Activated T-cell treated with anti-CD3 and anti-CD28 coated beads for 4 hours (primary cell): ENCODE results near the gene LSM4.
"Not testable (repeated sequence)": the region's sequence is repeated elsewhere in the genome, so short reads cannot be mapped to it uniquely, and the experiment has no call there.

ENCODE experiments used
- DNase-seq: peaks from one replicate; pipeline ENCODE4 v3.0.0-alpha.2; 2020

Gene LSM4

DNA sequence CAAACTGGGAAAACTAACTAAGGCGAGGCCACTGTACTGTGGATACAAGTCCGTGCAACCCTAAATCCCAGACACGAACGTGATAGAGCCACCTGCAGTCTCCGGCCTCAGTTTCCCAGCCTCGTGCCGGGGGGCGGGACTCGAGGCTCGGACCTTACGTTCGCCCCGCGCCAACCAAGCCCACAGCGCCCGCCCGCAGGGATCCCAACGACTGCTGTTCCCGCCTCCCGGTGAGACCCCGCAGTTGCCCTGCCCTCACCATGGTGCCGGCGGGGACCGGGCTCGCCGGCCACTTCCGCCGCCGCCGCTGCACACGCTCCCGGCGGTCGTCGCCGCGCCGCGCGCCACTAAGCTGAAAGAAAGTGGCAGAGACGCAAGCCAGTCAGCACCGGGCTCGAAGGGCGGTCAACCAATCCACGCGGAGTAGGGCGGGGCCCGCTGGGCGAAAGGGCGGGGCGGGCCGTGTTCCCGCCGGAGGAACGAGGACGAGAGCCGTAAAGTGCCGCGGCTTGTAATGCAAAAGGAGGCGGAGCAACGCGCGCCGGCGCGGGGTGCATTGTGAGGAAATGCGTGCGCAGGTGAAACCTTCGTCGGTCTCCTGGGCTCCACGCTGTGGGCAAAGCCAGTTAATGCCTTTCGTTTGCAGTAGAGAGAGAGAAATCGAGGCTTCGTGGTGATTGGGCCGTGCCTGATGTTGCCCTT lies at the start of gene LSM4:
Gene LSM4, minus strand, starts transcription at position 318 of the 702 bp plus-strand sequence. Its CDS starts 56 bp downstream, at position 262.
- DNase-seq = peak; percentile 98

- no peak for DNase-seq
These were observed 45.8 kb upstream of the LSM4 start for GRCh38 chr19:18368504-18369222.

GRCh38 chr19:18366021-18366435 lies 43.2 kb upstream of the LSM4 start:
- no peak for DNase-seq

- no peak for DNase-seq
These were observed 42.1 kb upstream of the LSM4 start for GRCh38 chr19:18364826-18365528.

GRCh38 chr19:18364277-18364825 lies 41.5 kb upstream of the LSM4 start:
- DNase-seq = not testable (repeated sequence)

- DNase-seq = no peak
These were observed 40.9 kb upstream of the LSM4 start for GRCh38 chr19:18363787-18364186.

DNA sequence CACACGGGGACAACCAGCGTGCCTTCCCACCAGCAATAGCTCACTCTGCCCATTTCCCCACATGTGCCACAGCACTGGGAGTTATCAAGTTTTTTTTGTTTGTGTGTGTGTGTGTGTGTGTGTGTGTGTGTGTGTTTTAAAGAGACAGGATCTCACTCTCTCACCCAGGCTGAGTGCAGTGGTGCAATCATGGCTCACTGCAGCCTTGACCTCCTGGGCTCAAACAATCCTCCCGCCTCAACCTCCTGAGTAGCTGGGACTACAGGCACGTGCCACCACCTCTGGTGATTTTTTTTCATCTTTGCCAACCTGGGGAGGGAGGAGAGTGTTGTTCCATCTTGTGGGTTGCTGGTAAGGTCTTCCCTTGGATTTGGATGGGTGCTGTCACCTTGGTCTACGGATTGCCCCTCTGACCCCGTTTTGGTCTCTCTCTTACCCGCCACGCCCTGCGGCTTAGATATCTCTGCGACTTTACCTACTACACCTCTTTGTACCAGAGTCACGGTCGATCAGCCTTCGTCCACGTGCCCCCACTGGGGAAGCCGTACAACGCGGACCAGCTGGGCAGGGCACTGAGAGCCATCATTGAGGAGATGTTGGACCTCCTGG lies 40.2 kb upstream of the LSM4 start:
- no peak for DNase-seq

- DNase-seq = no peak
These were observed 38.8 kb upstream of the LSM4 start for GRCh38 chr19:18361646-18362045.

DNA sequence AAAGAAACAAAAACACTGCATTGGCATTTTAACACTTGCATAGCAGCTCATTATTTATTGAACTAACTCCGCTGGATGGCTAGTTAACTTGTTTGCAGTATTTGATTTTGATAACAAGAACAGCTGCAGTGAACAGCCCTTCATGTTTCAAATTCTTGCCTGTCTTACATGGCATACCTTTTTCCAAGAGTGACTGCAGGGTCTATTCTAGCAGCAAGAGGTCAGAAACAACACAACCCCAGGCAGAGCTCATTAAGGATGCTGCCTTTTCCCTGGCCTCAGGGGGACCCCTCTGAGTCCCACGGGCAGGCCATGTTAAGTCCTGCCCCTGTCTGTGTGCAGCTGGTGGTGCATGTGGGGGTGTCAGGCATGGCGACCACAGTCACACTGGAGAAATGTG lies 34.2 kb upstream of the LSM4 start:
- DNase-seq = no peak

GRCh38 chr19:18354743-18355142 lies 31.9 kb upstream of the LSM4 start:
- not testable (repeated sequence) for DNase-seq

GRCh38 chr19:18353378-18354005 lies 30.6 kb upstream of the LSM4 start:
- DNase-seq = no peak

- no peak for DNase-seq
These were observed 28.7 kb upstream of the LSM4 start for GRCh38 chr19:18351544-18351943.

- no peak for DNase-seq
These were observed 27.6 kb upstream of the LSM4 start for GRCh38 chr19:18350490-18350889.

- no peak for DNase-seq
These were observed 26.8 kb upstream of the LSM4 start for GRCh38 chr19:18349524-18350128.

- DNase-seq = not testable (repeated sequence)
These were observed 26.0 kb upstream of the LSM4 start for GRCh38 chr19:18348818-18349339.

- DNase-seq = no peak
These were observed 25.3 kb upstream of the LSM4 start for GRCh38 chr19:18348171-18348570.

GRCh38 chr19:18346091-18346490 lies 23.2 kb upstream of the LSM4 start:
- no peak for DNase-seq

- no peak for DNase-seq
These were observed 22.4 kb upstream of the LSM4 start for GRCh38 chr19:18345296-18345695.

DNA sequence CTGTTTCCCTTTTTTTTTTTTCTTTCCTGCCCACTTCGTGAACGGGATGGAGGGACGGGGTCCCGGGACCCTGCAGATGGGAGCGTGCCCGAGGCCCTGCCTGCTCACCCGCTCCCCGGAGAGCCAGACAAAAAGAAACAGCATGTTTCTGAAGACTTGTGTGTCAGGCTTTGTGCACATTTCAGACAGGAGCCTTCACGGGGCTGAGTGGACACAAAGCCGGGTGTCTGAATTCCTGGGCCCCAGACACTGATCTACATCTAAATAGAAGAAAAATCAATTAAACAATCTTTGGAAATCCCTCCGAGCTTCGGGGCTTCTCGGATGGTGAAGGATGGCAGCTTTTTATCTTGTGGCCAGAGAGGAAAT lies 21.7 kb upstream of the LSM4 start:
- DNase-seq = no peak

- DNase-seq = no peak
These were observed 19.3 kb upstream of the LSM4 start for GRCh38 chr19:18342090-18342632.
